GM13977 (cell line): ENCODE measurements around the gene CEMIP.

Source experiments
- DNase-seq: peaks from one replicate; pipeline ENCODE4 v3.0.0; 2012; ENCODE audit warnings: low spot score
- CTCF ChIP-seq: IDR thresholded peaks from 2 replicates; pipeline ENCODE4 v1.5.1; 2012; ENCODE audit warnings: mild to moderate bottlenecking, control low read depth; ENCODE audit not compliant: insufficient read depth; ENCODE audit errors: extremely low read depth, missing control alignments
- in situ Hi-C: fragments of 300-500 bp; cut with MboI; formaldehyde crosslinking; loops from one replicate; pipeline ENCODE4 v1.12.0; 2022; ENCODE audit warnings: low sequenced_read_pairs, low pct_unique_long_range_greater_than_20kb, mixed read lengths, inconsistent platforms; ENCODE audit not compliant: unreplicated experiment

Gene CEMIP

DNA sequence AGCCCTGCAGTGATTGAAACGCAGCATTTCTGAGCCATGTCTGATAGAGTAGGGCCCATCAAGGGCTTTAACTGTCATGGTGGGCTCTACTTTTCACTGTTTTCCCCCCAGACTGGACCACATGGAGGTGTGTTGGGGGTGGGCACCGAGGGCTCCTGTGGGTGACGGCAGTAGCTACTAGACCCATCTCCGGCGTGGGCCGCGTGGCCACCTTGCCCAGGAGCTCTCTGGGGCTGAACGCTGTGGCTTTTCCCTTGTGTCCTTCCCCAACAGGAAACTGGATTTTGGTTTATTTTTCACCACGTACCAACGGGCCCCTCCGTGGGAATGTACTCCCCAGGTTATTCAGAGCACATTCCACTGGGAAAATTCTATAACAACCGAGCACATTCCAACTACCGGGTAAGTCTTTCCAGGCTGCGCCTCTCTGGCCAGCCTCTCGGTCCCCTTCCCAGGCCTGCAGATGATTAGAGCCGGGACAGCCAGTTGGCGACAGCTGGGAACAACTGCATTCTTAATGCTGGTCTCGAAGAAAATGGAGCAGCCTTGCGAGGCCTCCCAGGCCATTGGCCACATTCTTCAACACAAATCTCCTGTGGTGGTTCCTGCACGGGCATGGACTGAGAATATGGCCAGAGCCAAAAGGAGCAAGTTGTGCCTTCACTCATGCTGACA is 142.7 kb downstream of the CEMIP start:
- TF ChIP-seq CTCF: no peak
- in situ Hi-C loops: no loop called here
- DNase-seq: no peak

DNA sequence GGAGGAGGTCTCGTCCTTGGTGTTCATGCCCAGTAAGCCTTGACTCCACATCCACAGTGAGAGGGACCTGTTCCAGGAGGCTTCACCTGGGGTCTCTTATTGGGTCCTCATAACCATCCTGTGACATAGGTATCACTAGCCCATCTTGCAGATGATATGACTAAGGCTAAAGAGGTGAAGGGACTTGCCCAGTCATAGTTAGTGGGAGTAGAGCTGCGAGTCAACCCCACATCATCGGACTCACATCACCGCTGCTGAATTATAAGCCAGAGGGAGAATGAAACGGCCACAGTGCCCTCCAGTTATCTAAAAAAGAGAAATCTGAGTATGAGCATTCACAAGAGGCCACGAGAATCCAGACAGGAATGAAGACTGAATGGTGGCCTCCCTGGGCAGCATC is 144.5 kb downstream of the CEMIP start:
- DNase-seq: no peak
- TF ChIP-seq CTCF: no peak
- in situ Hi-C loops: no loop called here

- no peak for TF ChIP-seq CTCF
- DNase-seq: no peak
- in situ Hi-C loops: no loop called here
These were observed 145.1 kb downstream of the CEMIP start for GRCh38 chr15:80924278-80924677.

- no peak for TF ChIP-seq CTCF
- in situ Hi-C loops: no loop called here
- no peak for DNase-seq
These were observed 146.5 kb downstream of the CEMIP start for GRCh38 chr15:80925597-80926059.

DNA sequence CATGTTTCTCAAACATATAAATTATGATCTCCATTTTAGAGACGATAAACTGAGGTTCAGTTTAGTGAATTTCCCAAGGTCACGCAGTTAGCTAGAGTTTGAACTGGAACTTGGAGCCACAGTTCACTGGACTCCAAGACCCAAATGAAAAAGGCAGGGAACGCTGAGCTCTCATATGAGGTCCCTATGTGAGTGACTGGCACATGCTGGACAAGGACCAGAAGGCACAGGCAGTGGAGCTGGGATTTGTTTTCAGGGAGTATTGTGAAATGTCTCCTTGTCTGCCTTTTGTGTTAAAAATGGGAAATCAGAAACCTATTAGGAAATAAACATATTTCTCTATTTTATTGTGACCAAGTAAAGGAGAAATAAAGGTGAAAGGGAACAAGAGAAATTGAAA is 147.0 kb downstream of the CEMIP start:
- in situ Hi-C loops: no loop called here
- TF ChIP-seq CTCF: no peak
- DNase-seq: no peak

DNA sequence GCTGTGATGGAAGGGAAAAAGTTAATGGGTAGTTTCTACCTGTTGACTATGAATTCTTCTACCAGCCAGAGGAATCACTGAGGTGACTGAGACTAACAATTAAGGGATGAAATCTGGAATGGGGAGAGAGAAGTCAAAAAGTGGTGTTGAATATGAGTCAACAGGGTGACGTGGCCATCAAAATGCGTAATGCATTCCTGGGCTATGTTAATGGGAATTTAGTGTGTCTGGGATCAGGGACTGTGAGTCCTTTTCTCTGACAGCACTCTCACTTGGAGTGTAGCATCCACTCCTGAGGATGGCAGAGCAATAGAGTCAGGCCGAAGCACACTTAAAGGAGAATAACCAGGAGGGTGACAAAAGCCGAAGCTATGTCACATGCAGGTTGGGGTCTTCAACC is 150.1 kb downstream of the CEMIP start:
- in situ Hi-C loops: no loop called here
- no peak for TF ChIP-seq CTCF
- DNase-seq: no peak
